IMR-90 (cell line): ENCODE results near the gene VCL. TPM values are rescaled to one million over a fixed set of nuclear protein-coding genes. Genes with fewer than 3 reads are reported as not detected.

Experiments
- ATAC-seq: fragments of 200-7000 bp; cut with Tn5 transposase; 2 replicates; pipeline ENCODE4 v1.9.1; 2020; ENCODE audit warnings: low read depth, mild to moderate bottlenecking, moderate library complexity
- BruUV-seq: library from RNA; stranded (reverse); fragments of 400-500 nt; replicated peaks from 2 replicates; lab custom pipeline; 2021; lab: Mats Ljungman, UMichigan
- CTCF ChIA-PET: fragments of 300-600 bp; formaldehyde crosslinking; extraction: SDS; loops from one replicate; lab custom pipeline; 2021; ENCODE audit warnings: antibody characterized with exemption; lab: Yijun Ruan, JAX
- POLR2A ChIA-PET: fragments of 300-600 bp; sonication (Branson Sonifier 250); formaldehyde crosslinking; loops from one replicate; lab custom pipeline; 2022; ENCODE audit warnings: antibody characterized with exemption; ENCODE audit not compliant: unreplicated experiment; lab: Charles Lee
- DNase-seq: peaks from one replicate; pipeline ENCODE4 v3.0.0; 2013
- H2AFZ ChIP-seq: replicated peaks from 2 replicates; pipeline ENCODE3; 2013; ENCODE audit warnings: low read length, mild to moderate bottlenecking; ENCODE audit not compliant: poor library complexity
- H2AK5ac ChIP-seq: 2 replicates; pipeline ENCODE4 v1.6.1; 2013; ENCODE audit warnings: low read depth, low read length, inconsistent platforms
- H2AK9ac ChIP-seq: replicated peaks from 2 replicates; pipeline ENCODE3; 2013; ENCODE audit warnings: mild to moderate bottlenecking, low read depth, low read length, moderate library complexity; ENCODE audit not compliant: poor library complexity
- H2BK120ac ChIP-seq: 2 replicates; pipeline ENCODE4 v1.6.1; 2013; ENCODE audit warnings: low read depth, low read length, inconsistent platforms
- H2BK15ac ChIP-seq: 3 replicates; pipeline ENCODE4 v1.6.1; 2013; ENCODE audit warnings: low read depth, low read length, inconsistent platforms
- H2BK20ac ChIP-seq: 2 replicates; pipeline ENCODE4 v1.6.1; 2013; ENCODE audit warnings: low read depth, mild to moderate bottlenecking, inconsistent platforms, low read length, moderate library complexity
- H2BK5ac ChIP-seq: 2 replicates; pipeline ENCODE4 v1.6.1; 2013; ENCODE audit warnings: mild to moderate bottlenecking, low read depth, low read length, inconsistent platforms; ENCODE audit not compliant: poor library complexity, severe bottlenecking
- H3K14ac ChIP-seq: replicated peaks from 2 replicates; pipeline ENCODE4 v1.6.1; 2013; ENCODE audit warnings: low read depth, low read length, inconsistent platforms
- H3K18ac ChIP-seq: 2 replicates; pipeline ENCODE4 v1.6.1; 2013; ENCODE audit warnings: low read depth, low read length, control low read depth
- H3K23ac ChIP-seq: 2 replicates; pipeline ENCODE4 v1.6.1; 2013; ENCODE audit warnings: low read depth, low read length, inconsistent platforms
- H3K27ac ChIP-seq: 2 replicates; pipeline ENCODE4 v1.5.1; 2013; ENCODE audit warnings: mild to moderate bottlenecking, control low read depth, low read length; ENCODE audit not compliant: insufficient read depth
- H3K27me3 ChIP-seq: 2 replicates; pipeline ENCODE4 v1.6.1; 2013; ENCODE audit warnings: low read length; ENCODE audit not compliant: control insufficient read depth, insufficient read depth
- H3K36me3 ChIP-seq: 2 replicates; pipeline ENCODE4 v1.6.1; 2013; ENCODE audit warnings: low read length, mixed read lengths; ENCODE audit not compliant: control insufficient read depth, insufficient read depth
- H3K4ac ChIP-seq: 2 replicates; pipeline ENCODE4 v1.6.1; 2013; ENCODE audit warnings: low read depth, low read length, inconsistent platforms
- H3K4me1 ChIP-seq: 2 replicates; pipeline ENCODE4 v1.6.1; 2013; ENCODE audit warnings: low read length, mixed read lengths; ENCODE audit not compliant: control insufficient read depth, insufficient read depth
- H3K4me2 ChIP-seq: 2 replicates; pipeline ENCODE4 v1.6.1; 2013; ENCODE audit warnings: low read depth, mild to moderate bottlenecking, control low read depth, low read length, moderate library complexity
- H3K4me3 ChIP-seq: 2 replicates; pipeline ENCODE4 v1.5.1; 2013; ENCODE audit warnings: low read depth, mild to moderate bottlenecking, control low read depth, low read length, moderate library complexity; ENCODE audit not compliant: insufficient read depth
- H3K56ac ChIP-seq: 2 replicates; pipeline ENCODE4 v1.6.1; 2013; ENCODE audit warnings: low read length, inconsistent platforms; ENCODE audit not compliant: insufficient read depth; ENCODE audit errors: extremely low read depth
- H3K79me1 ChIP-seq, 2 experiments: 2 replicates each; pipeline ENCODE4 v1.6.1; 2013; ENCODE audit warnings: low read length in 2 of 2, inconsistent platforms in 1 of 2, low read depth in 1 of 2
- H3K9ac ChIP-seq: 2 replicates; pipeline ENCODE4 v1.6.1; 2013; ENCODE audit warnings: low read depth, low read length, control low read depth
- H3K9me1 ChIP-seq: 2 replicates; pipeline ENCODE4 v1.6.1; 2013; ENCODE audit warnings: low read length, inconsistent platforms; ENCODE audit not compliant: insufficient read depth
- H3K9me3 ChIP-seq: 2 replicates; pipeline ENCODE4 v1.6.1; 2013; ENCODE audit warnings: low read length; ENCODE audit not compliant: control insufficient read depth, insufficient read depth
- H4K20me1 ChIP-seq: 2 replicates; pipeline ENCODE4 v1.6.1; 2013; ENCODE audit warnings: low read length, inconsistent platforms; ENCODE audit not compliant: insufficient read depth
- H4K5ac ChIP-seq: 2 replicates; pipeline ENCODE4 v1.6.1; 2013; ENCODE audit warnings: mild to moderate bottlenecking, low read depth, low read length, control low read depth
- H4K8ac ChIP-seq, 2 experiments: 2 replicates each; pipeline ENCODE4 v1.6.1; 2013; ENCODE audit warnings: low read depth in 2 of 2, low read length in 2 of 2, control low read depth in 1 of 2, inconsistent platforms in 1 of 2
- H4K91ac ChIP-seq: 2 replicates; pipeline ENCODE4 v1.6.1; 2013; ENCODE audit warnings: low read depth, low read length, inconsistent platforms; ENCODE audit not compliant: insufficient read depth
- BHLHE40 ChIP-seq: fragments of 150-350 bp; IDR thresholded peaks from 2 replicates; pipeline ENCODE4 v1.6.1; 2016; ENCODE audit warnings: mild to moderate bottlenecking, low read depth, low read length
- CEBPB ChIP-seq: IDR thresholded peaks from 2 replicates; pipeline ENCODE4 v1.6.1; 2012; ENCODE audit warnings: low read depth, low read length, improper control_type of control experiment
- CHD1 ChIP-seq: IDR thresholded peaks from 2 replicates; pipeline ENCODE4 v1.6.1; 2012; ENCODE audit warnings: low read depth, low read length, improper control_type of control experiment
- ELK1 ChIP-seq: fragments of 150-350 bp; IDR thresholded peaks from 2 replicates; pipeline ENCODE4 v1.6.1; 2016; ENCODE audit warnings: low read depth, mild to moderate bottlenecking, low read length, moderate library complexity, borderline replicate concordance
- FOS ChIP-seq: fragments of 150-350 bp; IDR thresholded peaks from 2 replicates; pipeline ENCODE4 v1.6.1; 2016; ENCODE audit warnings: low read depth, low read length
- MAZ ChIP-seq: IDR thresholded peaks from 2 replicates; pipeline ENCODE4 v1.6.1; 2012; ENCODE audit warnings: low read depth, mild to moderate bottlenecking, low read length, improper control_type of control experiment, moderate library complexity, borderline replicate concordance
- MXI1 ChIP-seq: IDR thresholded peaks from 2 replicates; pipeline ENCODE4 v1.6.1; 2012; ENCODE audit warnings: low read depth, mild to moderate bottlenecking, low read length, moderate library complexity, borderline replicate concordance
- NFE2L2 ChIP-seq: fragments of 150-350 bp; IDR thresholded peaks from 2 replicates; pipeline ENCODE4 v1.6.1; 2016; ENCODE audit warnings: low read depth, mild to moderate bottlenecking, low read length
- POLR2A ChIP-seq: IDR thresholded peaks from 2 replicates; pipeline ENCODE4 v1.6.1; 2012; ENCODE audit warnings: mild to moderate bottlenecking, low read depth, low read length
- RCOR1 ChIP-seq: IDR thresholded peaks from 2 replicates; pipeline ENCODE4 v1.6.1; 2012; ENCODE audit warnings: mild to moderate bottlenecking, low read length, improper control_type of control experiment; ENCODE audit not compliant: insufficient replicate concordance
- RFX5 ChIP-seq: IDR thresholded peaks from 2 replicates; pipeline ENCODE4 v1.8.0; 2012; ENCODE audit warnings: low read depth, mild to moderate bottlenecking, low read length, moderate library complexity
- SMC3 ChIP-seq: fragments of 150-350 bp; IDR thresholded peaks from 2 replicates; pipeline ENCODE4 v1.6.1; 2016; ENCODE audit warnings: low read depth, mild to moderate bottlenecking, antibody characterized with exemption, low read length, moderate library complexity
- USF2 ChIP-seq: fragments of 150-350 bp; IDR thresholded peaks from 2 replicates; pipeline ENCODE4 v1.6.1; 2017; ENCODE audit warnings: mild to moderate bottlenecking, antibody characterized with exemption, low read length, low read depth
- WGBS, 2 experiments: methylation state at CpG; one replicate each; pipeline versions ENCODE4 v1.1.5 to v1.1.7; 2013; ENCODE audit warnings: missing lambda C conversion rate in 2 of 2; ENCODE audit not compliant: insufficient read length in 1 of 2; ENCODE audit errors: extremely low coverage in 2 of 2; 5-methylcytosine and 5-hydroxymethylcytosine counted together
- dilution Hi-C: fragments of 300-500 bp; cut with HindIII; formaldehyde crosslinking; loops from one replicate; pipeline ENCODE4 v1.14.3; 2018; ENCODE audit warnings: low sequenced_read_pairs; ENCODE audit not compliant: unreplicated experiment
- in situ Hi-C: fragments of 300-500 bp; cut with MboI; formaldehyde crosslinking; loops from 3 replicates; pipeline ENCODE4 v1.14.3; 2019; ENCODE audit warnings: low sequenced_read_pairs, inconsistent platforms, mixed read lengths
- intact Hi-C: fragments of 100-400 bp; cut with micrococcal nuclease; formaldehyde crosslinking; loops from 2 replicates; pipeline ENCODE4 v1.10.0; 2022
- polyA plus RNA-seq, 3 experiments: library from polyadenylated mRNA; depleted of rRNA; stranded (reverse); fragments of >200 nt; gene quantifications; 2 replicates each; pipeline ENCODE4 v1.2.3, GENCODE V29; 2012; ENCODE audit warnings: low replicate concordance in 1 of 3
- total RNA-seq: library from RNA; depleted of rRNA; stranded (reverse); fragments of >200 nt; gene quantifications from 2 replicates; pipeline ENCODE4 v1.2.3, GENCODE V29; 2012

VCL gene
- total and polyA plus RNA-seq, 2 of the 4 experiments (the other 2 are of a cell fraction), result 227 to 283 TPM

GRCh38 chr10:73992899-73993788 is 4.8 kb upstream of the VCL start:
- Histone ChIP-seq H3K27ac (no peak overlapping the region), H2BK5ac (peak overlapping the region; percentile 64), H4K5ac (no peak overlapping the region), H4K8ac (peak overlapping the region in 1 of 2 experiments; percentile 69; a peak in 2 of 4 replicates), H3K27me3 (no peaks in the 10 kb centered on the region), H3K4ac (peak overlapping the region; percentile 9; the same call in 1 of the 2 replicates), H3K36me3 (no peaks in the 10 kb centered on the region), H3K9me3 (no peaks in the 10 kb centered on the region), H3K23ac (0 out of 2 replicates have a peak overlapping the region, but pooled peaks have one; percentile 4), H2BK120ac (no peak overlapping the region), H2BK15ac (peak overlapping the region; percentile 12; the same call in 1 of the 3 replicates), H3K56ac (no peak overlapping the region), H3K4me1 (peaks cover 4% of the 10 kb centered on the region; the same call in 1 of the 2 replicates), H3K79me1 (peaks cover 0 to 6% of the 10 kb centered on the region in 2 experiments; a peak in 1 of 4 replicates), H2BK20ac (peak overlapping the region; percentile 17; the same call in 1 of the 2 replicates), H3K4me2 (no peak overlapping the region), H3K9ac (no peak overlapping the region), H3K18ac (no peak overlapping the region), H2AK9ac (no peak overlapping the region), H3K14ac (peak overlapping the region; percentile 1; the same call in 1 of the 2 replicates), H3K4me3 (no peak overlapping the region), H2AFZ (no peak overlapping the region), H4K20me1 (peaks cover 2% of the 10 kb centered on the region), H2AK5ac (no peak overlapping the region), H4K91ac (no peak overlapping the region), H3K9me1 (0 out of 2 replicates have a peak, but pooled peaks cover 3% of the 10 kb centered on the region)
- WGBS, 2 experiments, result 30% methylated on average over 2 of the region's 6 CpGs; no CpG with 5 or more reads in 1 of the 2 experiments
- ChIA-PET POLR2A (no interaction called here), CTCF (interaction anchor here (0.8 kb wide), 1 partner anchor 47 kb away, joined by 4 read pairs; no protein-coding TSS in a partner anchor)
- no TSS peak for BruUV-seq
- peak; percentile 61 for DNase-seq
- TF ChIP-seq CHD1 (no peak), SMC3 (no peak), ELK1 (no peak), FOS (0 out of 2 replicates have a peak, but pooled peaks have one; percentile 4), MAZ (no peak), NFE2L2 (no peak), RFX5 (no peak), RCOR1 (no peak), CEBPB (peak; percentile 24; the same call in 1 of the 2 replicates), USF2 (no peak), POLR2A (no peak), BHLHE40 (no peak), MXI1 (no peak)
- intact Hi-C loops (loop anchor here (5.0 kb wide), 1 partner anchor 36 kb away; no protein-coding TSS in a partner anchor), in situ Hi-C loops (no loop called here), dilution Hi-C loops (no loop called here)
- ATAC-seq, result no peak
